ENCODE results near the gene TMEM273. TPM values are rescaled to one million over a fixed set of nuclear protein-coding genes. Genes with fewer than 3 reads are reported as not detected.

TMEM273 gene
- total RNA-seq, 4 donors from 2014 or later: 11.6 to 36.8 (median 25.1) TPM

- no peaks in the 10 kb centered on the region for H3K36me3 ChIP-seq
- H3K9me3 ChIP-seq: peaks cover 0 to 3% (median 0%) of the 10 kb centered on the region in 4 donors
- no peak for DNase-seq (ENCODE audit: extremely low spot score)
- intact Hi-C loops (cut with DNase I): no loop called here
- TF ChIP-seq POLR2AphosphoS5 (IDR thresholded peaks at IDR 0.05) (no peak), POLR2A (IDR thresholded peaks at IDR 0.05; ENCODE audit: low read depth) (no peak), EP300 (IDR thresholded peaks at IDR 0.05) (no peak)
- TF ChIP-seq, protein P1, sequence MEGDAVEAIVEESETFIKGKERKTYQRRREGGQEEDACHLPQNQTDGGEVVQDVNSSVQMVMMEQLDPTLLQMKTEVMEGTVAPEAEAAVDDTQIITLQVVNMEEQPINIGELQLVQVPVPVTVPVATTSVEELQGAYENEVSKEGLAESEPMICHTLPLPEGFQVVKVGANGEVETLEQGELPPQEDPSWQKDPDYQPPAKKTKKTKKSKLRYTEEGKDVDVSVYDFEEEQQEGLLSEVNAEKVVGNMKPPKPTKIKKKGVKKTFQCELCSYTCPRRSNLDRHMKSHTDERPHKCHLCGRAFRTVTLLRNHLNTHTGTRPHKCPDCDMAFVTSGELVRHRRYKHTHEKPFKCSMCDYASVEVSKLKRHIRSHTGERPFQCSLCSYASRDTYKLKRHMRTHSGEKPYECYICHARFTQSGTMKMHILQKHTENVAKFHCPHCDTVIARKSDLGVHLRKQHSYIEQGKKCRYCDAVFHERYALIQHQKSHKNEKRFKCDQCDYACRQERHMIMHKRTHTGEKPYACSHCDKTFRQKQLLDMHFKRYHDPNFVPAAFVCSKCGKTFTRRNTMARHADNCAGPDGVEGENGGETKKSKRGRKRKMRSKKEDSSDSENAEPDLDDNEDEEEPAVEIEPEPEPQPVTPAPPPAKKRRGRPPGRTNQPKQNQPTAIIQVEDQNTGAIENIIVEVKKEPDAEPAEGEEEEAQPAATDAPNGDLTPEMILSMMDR (IDR thresholded peaks at IDR 0.05): no peak
- no peak overlapping the region for H3K4me3 ChIP-seq
- H3K4me1 ChIP-seq: no peaks in the 10 kb centered on the region
- H3K27me3 ChIP-seq: peaks cover 0 to 14% (median 0%) of the 10 kb centered on the region in 4 donors
- H3K27ac ChIP-seq (replicated peaks in 1 of 4): no peak overlapping the region
- WGBS: 80% methylated on average over 2 of the region's 2 CpGs
Observed at GRCh38 chr10:49218480-49218879, 30.3 kb upstream of the TMEM273 start.

GRCh38 chr10:49217645-49218044 is 29.5 kb upstream of the TMEM273 start:
- WGBS: 56% methylated on average over 2 of the region's 2 CpGs
- H3K4me1 ChIP-seq: no peaks in the 10 kb centered on the region
- intact Hi-C loops (cut with DNase I): no loop called here

DNA sequence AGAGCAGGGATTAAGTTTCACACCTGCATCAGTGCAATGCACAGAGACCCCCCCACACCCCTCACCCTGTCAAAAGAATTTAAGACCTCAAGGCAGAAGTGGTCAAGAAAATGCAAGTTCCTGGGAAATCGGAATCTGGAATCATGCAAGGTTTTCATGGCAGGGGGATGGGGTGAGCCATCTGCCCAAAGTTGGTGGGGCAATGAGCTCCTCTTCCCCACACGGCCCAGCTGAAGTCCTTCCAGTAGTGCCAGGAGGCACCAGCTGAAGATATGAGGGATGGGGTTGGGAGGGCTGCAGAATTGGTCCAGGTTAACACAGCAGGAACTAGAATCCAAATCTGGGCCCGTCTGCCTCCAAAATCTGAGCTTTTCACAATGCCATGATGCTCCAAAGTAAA is 25.0 kb upstream of the TMEM273 start:
- no peak overlapping the region for H3K4me3 ChIP-seq
- H3K9me3 ChIP-seq: no peaks in the 10 kb centered on the region
- H3K36me3 ChIP-seq: no peaks in the 10 kb centered on the region
- 76% methylated on average over 3 of the region's 3 CpGs for WGBS
- H3K27ac ChIP-seq (replicated peaks in 1 of 4): no peak overlapping the region
- peaks cover 0 to 15% (median 0%) of the 10 kb centered on the region in 4 donors for H3K27me3 ChIP-seq
- intact Hi-C loops (cut with DNase I): no loop called here
- DNase-seq (ENCODE audit: extremely low spot score): no peak
- H3K4me1 ChIP-seq: no peaks in the 10 kb centered on the region
- TF ChIP-seq, protein P1 (IDR thresholded peaks at IDR 0.05): no peak
- TF ChIP-seq POLR2A (IDR thresholded peaks at IDR 0.05; ENCODE audit: low read depth) (no peak), EP300 (IDR thresholded peaks at IDR 0.05) (no peak), POLR2AphosphoS5 (IDR thresholded peaks at IDR 0.05) (no peak)

More at GRCh38 chr10:49217645-49218044, 29.5 kb upstream of the TMEM273 start:
- no peak for TF ChIP-seq POLR2A (IDR thresholded peaks at IDR 0.05; ENCODE audit: low read depth)
- TF ChIP-seq, protein P1 (IDR thresholded peaks at IDR 0.05): no peak
- TF ChIP-seq EP300 (IDR thresholded peaks at IDR 0.05): no peak
- no peak for TF ChIP-seq POLR2AphosphoS5 (IDR thresholded peaks at IDR 0.05)
- no peak for DNase-seq (ENCODE audit: extremely low spot score)
- no peak overlapping the region for H3K27ac ChIP-seq (replicated peaks in 1 of 4)
- no peak overlapping the region for H3K4me3 ChIP-seq
- no peaks in the 10 kb centered on the region for H3K36me3 ChIP-seq
- H3K27me3 ChIP-seq: peaks cover 0 to 19% (median 0%) of the 10 kb centered on the region in 4 donors
- no peaks in the 10 kb centered on the region for H3K9me3 ChIP-seq

DNA sequence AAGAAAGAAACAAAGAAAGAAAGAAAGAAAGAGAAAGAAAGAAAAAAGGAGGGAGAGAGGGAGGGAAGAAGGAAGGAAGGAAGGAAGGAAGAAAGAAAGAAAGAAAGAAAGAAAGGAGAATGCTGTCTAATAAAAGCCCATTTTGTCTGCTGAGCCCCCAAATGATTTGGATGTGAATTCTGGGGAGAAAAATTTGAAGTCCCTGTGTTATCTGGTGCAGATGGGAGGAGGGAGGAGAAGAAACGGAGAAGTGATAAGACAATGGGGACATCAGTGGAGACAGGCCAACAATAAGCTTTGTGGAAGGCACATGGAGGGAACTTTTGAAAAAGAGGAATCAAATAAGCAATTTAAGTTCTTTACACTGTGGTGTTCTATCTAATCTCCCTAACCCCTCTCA is 24.6 kb upstream of the TMEM273 start:
- Histone ChIP-seq H3K36me3 (no peaks in the 10 kb centered on the region), H3K27ac (replicated peaks in 1 of 4) (no peak overlapping the region), H3K4me3 (no peak overlapping the region), H3K4me1 (no peaks in the 10 kb centered on the region), H3K9me3 (no peaks in the 10 kb centered on the region), H3K27me3 (peaks cover 0 to 17% (median 0%) of the 10 kb centered on the region in 4 donors)
- no peak for DNase-seq (ENCODE audit: extremely low spot score)
- intact Hi-C loops (cut with DNase I): no loop called here
- WGBS: 50% methylated on average over 1 of the region's 1 CpG
- TF ChIP-seq, protein P1 (IDR thresholded peaks at IDR 0.05): no peak
- TF ChIP-seq POLR2A (IDR thresholded peaks at IDR 0.05; ENCODE audit: low read depth): no peak
- TF ChIP-seq EP300 (IDR thresholded peaks at IDR 0.05): no peak
- no peak for TF ChIP-seq POLR2AphosphoS5 (IDR thresholded peaks at IDR 0.05)

GRCh38 chr10:49212076-49212475 is 23.9 kb upstream of the TMEM273 start:
- 73% methylated on average over 1 of the region's 1 CpG for WGBS
- TF ChIP-seq POLR2AphosphoS5 (IDR thresholded peaks at IDR 0.05) (no peak), POLR2A (IDR thresholded peaks at IDR 0.05; ENCODE audit: low read depth) (no peak), EP300 (IDR thresholded peaks at IDR 0.05) (no peak)
- TF ChIP-seq, protein P1 (IDR thresholded peaks at IDR 0.05): no peak
- Histone ChIP-seq H3K4me3 (no peak overlapping the region), H3K27me3 (peaks cover 0 to 17% (median 0%) of the 10 kb centered on the region in 4 donors), H3K4me1 (no peaks in the 10 kb centered on the region), H3K36me3 (no peaks in the 10 kb centered on the region), H3K27ac (replicated peaks in 1 of 4) (no peak overlapping the region), H3K9me3 (no peaks in the 10 kb centered on the region)
- intact Hi-C loops (cut with DNase I): no loop called here
- DNase-seq (ENCODE audit: extremely low spot score): no peak
